KOPT-K1 (cell line): ENCODE data around the gene CTCF.

Source experiments
- H3K27ac ChIP-seq: fragments of 200-600 bp; sonication (generic); 2 replicates; pipeline ENCODE4 v1.5.1; 2016; ENCODE audit warnings: antibody characterized with exemption, mild to moderate bottlenecking, low read depth, low read length; ENCODE audit not compliant: poor library complexity, severe bottlenecking
- H3K36me3 ChIP-seq: fragments of 200-600 bp; sonication (generic); 2 replicates; pipeline ENCODE4 v1.5.1; 2017; ENCODE audit warnings: antibody characterized with exemption, mild to moderate bottlenecking, low read length, moderate library complexity; ENCODE audit not compliant: insufficient read depth
- H3K9me3 ChIP-seq: fragments of 200-600 bp; sonication (generic); 2 replicates; pipeline ENCODE4 v1.5.1; 2017; ENCODE audit warnings: antibody characterized with exemption, low read length, mild to moderate bottlenecking; ENCODE audit not compliant: insufficient read depth, poor library complexity, severe bottlenecking

CTCF gene

DNA sequence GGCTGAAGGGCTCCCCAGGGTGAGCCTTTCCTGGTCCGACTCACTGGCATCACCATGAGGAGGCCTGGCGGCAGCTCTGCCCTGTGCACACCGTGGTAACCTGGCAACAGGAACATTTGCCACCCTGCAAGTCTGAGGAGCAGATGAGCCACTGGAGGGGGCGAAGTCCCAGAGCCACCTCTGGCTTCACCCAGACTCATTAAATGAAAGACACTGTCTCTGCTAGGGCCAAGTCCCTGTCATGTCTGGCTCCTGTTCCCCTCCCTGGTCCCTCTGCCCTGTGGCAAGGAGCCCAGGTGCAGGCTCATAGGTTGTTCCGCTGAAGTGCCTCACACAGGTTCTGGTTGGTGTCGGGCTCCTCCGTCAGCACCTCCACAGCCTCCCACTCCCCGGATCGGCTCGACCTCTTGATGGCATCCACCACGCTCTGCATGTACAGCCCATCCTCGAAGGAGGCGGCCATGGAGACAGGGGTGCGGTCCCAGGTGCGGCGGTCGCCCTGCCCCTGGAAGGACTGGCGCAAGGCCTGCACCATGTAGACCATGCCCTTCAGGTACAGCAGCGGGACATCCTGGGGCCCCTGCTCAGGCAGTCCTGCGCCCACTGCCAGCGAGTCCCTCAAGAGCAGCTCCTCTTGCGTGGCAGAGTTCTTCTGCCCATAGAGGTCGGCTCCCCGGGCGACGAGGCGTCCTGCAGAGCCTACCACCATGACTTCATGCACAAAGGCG is 112.7 kb downstream of the CTCF start:
- H3K36me3 ChIP-seq: peaks cover 29% of the 10 kb centered on the region; the same call in 1 of the 2 replicates
- no peaks in the 10 kb centered on the region for H3K9me3 ChIP-seq
- no peak overlapping the region for H3K27ac ChIP-seq

DNA sequence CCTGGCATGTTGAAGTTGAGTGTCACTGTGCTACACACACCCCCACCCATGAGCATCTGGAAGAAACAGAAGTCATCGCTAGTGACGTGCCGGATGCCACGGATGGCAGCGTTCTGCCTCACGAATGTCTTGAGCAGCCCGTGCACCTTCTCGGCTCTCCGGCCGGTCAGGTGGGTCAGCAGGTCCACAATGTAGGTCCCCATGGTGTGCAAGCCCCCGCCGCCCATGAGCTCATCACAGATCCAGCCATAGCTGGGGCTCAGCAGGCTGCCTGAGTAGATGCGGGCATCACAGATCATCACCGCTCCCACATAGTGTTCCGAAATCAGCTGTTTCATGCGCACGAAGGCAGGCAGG is 113.2 kb downstream of the CTCF start:
- H3K36me3 ChIP-seq: peaks cover 34% of the 10 kb centered on the region; the same call in 1 of the 2 replicates
- no peak overlapping the region for H3K27ac ChIP-seq
- H3K9me3 ChIP-seq: no peaks in the 10 kb centered on the region

DNA sequence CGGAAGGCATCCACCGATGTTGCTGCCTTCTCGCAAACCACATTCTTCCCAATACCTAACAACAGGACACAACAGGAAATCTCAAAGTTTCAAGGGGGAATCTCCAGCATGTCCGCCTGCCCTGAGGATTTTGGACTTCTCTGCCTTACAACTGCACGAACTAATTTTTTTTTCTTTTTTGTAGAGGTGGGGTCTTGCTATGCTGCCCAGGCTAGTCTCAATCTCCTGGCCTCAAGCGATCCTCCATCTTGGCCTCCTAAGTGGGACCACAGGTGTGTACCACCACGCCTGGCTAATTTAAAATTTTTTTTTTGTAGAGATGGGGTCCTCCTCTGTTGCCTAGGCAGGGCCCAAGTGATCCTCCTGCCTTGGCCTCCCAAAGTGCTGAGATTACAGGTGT is 113.7 kb downstream of the CTCF start:
- no peak overlapping the region for H3K27ac ChIP-seq
- peaks cover 37% of the 10 kb centered on the region; the same call in 1 of the 2 replicates for H3K36me3 ChIP-seq
- no peaks in the 10 kb centered on the region for H3K9me3 ChIP-seq

DNA sequence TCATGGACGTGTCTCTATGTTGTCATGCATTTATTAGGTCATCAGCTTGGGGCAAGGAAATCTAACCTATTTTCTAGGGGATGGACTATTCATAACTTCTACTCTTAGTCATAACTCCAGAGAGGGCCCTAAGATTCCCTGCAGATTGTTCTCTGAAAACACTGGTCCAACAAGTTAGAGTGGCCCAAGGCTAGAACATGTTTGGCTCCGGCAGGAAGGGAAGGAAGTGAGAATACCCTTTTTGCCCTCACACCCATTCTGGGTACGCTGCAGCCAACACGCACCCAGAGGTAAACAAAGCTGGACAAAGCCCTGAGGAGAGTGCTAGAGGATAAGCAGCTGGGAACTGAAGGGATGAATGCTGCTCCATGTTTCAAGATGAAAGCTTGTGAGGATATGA is 114.2 kb downstream of the CTCF start:
- no peaks in the 10 kb centered on the region for H3K9me3 ChIP-seq
- no peak overlapping the region for H3K27ac ChIP-seq
- H3K36me3 ChIP-seq: peaks cover 41% of the 10 kb centered on the region; the same call in 1 of the 2 replicates

DNA sequence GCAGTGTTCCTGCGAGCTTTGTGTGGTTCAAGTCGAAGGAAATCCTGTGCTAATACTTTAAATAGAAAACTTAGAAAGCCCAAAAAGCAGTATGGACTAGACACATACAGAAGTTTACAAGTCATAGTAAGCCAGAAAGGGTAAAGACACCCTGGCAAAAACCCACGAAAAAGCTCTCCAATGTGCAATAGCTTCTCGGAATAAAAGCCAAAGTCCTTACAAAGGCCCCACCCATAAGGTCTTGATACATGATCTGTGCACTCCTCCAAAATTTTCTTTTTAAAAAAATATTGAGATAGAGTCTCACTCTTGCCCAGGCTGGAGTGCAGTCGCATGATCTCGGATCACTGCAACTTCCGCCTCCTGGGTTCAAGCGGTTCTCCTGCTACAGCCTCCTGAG is 114.6 kb downstream of the CTCF start:
- Histone ChIP-seq H3K36me3 (peaks cover 45% of the 10 kb centered on the region; the same call in 1 of the 2 replicates), H3K27ac (no peak overlapping the region), H3K9me3 (no peaks in the 10 kb centered on the region)

DNA sequence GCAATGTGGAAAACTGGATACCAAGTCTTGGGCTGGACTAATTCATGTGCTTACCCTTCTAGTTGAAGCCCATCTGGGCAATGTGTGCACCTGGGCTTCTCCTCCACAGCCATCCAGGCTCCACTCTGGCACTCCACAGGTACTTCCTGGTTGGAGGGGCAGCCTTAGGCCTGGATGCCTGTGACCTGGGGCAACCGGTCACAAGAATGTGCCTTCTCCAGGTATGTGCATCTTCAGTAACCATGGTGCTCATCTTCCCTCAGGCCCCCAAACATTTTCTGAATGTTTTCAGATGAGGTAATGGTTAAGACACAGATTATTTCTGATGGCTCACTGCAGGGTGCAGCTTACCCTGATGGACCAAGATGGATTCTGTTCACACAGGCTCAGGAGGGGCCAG is 115.4 kb downstream of the CTCF start:
- Histone ChIP-seq H3K36me3 (peaks cover 50% of the 10 kb centered on the region), H3K27ac (no peak overlapping the region), H3K9me3 (no peaks in the 10 kb centered on the region)

DNA sequence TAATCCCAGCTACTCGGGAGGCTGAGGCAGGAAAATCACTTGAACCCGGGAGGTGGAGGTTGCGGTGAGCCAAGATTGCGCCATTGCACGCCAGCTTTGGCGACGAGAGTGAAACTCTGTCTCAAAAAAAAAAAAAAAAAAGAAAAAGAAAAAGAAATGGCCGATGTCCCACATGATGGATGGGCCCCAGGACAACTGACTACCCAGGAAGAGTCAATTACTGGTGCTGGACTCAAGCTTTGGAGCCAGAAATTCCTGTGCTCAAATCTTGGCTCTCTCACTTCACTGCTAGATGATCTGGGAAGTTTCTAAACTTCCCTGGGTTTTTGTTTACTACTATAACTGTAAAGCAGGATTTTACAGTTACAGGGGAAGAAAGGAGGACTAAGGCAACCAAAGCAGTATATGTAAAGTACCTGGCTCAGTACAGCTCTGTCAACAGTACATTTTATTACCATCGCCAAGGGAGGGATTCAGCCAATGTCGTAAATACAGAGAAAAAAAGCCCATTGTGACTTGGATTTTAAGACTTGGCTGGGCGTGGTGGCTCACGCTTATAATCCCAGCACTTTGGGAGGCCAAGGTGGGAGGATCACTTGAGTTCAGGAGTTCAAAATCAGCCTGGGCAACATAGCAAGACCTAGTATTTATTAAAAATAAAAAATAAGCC is 116.2 kb downstream of the CTCF start:
- H3K27ac ChIP-seq: no peak overlapping the region
- H3K36me3 ChIP-seq: peaks cover 58% of the 10 kb centered on the region
- H3K9me3 ChIP-seq: no peaks in the 10 kb centered on the region

DNA sequence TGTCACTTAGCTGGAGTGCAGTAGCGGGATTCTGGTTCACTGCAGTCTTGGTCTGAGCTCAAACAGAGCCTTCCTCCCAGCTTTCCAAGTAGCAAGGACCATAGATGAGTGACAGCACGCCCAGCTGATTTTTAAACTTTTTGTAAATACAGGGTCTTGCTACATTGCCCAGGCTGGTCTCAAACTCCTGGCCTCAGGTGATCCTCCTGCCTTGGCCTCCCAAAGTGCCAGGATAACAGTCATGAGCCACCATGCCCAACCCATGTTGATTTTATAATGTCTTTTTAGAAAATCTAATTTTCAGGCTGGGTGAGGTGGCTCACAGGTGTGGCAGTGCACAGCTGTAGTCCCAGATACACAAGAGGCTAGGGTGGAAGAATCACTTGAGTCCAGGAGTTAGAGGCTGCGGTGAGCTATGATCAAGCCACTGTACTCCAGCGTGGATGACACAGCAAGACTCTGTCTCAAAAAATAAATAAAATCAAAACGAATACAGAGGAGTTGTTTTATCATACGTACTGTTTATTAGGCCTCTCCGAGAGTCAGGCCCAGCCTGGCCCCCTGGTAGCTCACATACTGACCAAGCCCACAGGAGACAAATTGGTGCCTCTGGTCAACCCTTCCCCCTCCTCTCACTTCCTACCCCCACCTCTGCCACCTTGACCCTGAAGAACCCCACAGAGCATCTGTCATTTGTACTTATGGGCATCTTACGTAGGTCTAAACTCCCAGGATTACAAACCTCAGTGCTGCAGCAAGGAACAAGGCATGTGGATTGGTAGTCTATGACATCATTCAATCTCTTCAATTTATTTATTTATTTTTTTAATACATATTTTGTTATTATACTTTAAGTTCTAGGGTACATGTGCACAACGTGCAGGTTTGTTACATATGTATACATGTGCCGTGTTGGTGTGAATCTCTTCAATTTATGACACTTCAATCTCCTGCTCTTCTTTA is 117.9 kb downstream of the CTCF start:
- Histone ChIP-seq H3K27ac (no peak overlapping the region), H3K9me3 (no peaks in the 10 kb centered on the region), H3K36me3 (peaks cover 66% of the 10 kb centered on the region)

DNA sequence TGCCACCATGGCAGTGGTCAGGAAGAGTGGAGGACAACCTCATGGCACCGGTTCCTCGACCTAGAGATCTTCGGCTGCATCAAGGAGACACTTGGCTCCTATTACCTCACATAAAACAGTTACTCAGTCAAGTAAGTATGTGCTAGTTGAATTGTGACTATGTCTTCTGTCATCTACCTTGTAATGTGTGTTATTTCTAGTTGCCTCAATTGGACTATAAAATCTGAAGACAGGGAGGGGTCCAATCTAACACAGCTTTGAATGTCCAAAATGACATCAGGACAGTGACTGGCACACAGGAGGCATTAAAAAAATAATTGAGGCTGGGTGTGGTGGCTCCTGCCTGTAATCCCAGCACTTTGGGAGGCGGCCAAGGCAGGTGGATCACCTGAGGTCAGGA is 121.4 kb downstream of the CTCF start:
- Histone ChIP-seq H3K9me3 (no peaks in the 10 kb centered on the region), H3K27ac (no peak overlapping the region), H3K36me3 (peaks cover 58% of the 10 kb centered on the region)

DNA sequence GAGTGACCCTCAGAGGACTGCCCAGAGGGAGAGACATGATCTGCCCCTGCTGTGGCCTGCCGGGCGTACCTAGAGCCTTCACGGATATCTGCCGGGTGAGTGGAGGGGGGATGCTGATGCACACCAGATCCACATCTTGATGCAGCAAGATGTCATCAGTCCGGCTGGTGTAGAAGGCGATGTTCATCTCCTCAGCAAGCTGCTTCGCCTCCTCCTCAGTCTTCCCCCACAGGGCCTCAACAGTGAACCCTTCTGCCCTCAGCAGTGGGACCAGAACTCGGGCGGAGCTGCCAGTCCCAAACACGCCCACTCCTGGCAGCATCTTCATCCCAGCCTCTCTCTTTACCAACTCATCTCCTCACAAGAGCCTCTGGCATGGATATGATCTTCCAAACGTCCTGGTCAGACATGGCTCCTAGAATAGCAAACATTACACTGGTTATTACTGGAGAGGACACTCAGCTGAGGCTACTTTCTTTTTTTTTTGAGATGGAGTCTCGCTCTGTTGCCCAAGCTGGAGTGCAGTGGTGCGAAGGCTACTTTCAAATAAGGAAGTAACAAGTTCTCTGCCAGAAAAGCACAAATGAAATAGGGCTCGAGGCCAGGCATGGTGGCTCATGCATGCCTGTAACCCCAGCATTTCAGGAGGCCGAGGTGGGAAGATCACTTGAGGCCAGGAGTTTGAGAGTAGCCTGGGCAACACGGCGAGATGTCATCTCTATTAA is 123.2 kb downstream of the CTCF start:
- Histone ChIP-seq H3K27ac (no peak overlapping the region), H3K36me3 (peaks cover 50% of the 10 kb centered on the region), H3K9me3 (no peaks in the 10 kb centered on the region)
